HEK293 (cell line): ENCODE results near the gene MCEMP1.
A peak's percentile ranks its signal among the peaks of the same experiment; 100 is the strongest.

ENCODE experiments used
- CTCF ChIA-PET: fragments of 350-600 bp; formaldehyde crosslinking; extraction: SDS; loops from one replicate; lab custom pipeline; 2021; ENCODE audit warnings: antibody characterized with exemption; lab: Yijun Ruan, JAX
- POLR2A ChIA-PET: fragments of 300-600 bp; formaldehyde crosslinking; extraction: SDS; loops from one replicate; lab custom pipeline; 2020; ENCODE audit warnings: antibody characterized with exemption, inconsistent platforms; lab: Yijun Ruan, JAX
- H3K27ac ChIP-seq: fragments of 200-500 bp; sonication (Bioruptor generic); 2 replicates; pipeline ENCODE4 v1.5.1; 2014; ENCODE audit warnings: low read depth, low read length, control low read depth, inconsistent platforms; ENCODE audit errors: extremely low read depth
- H3K36me3 ChIP-seq, 2 experiments: fragments of 200-500 bp in 1 of 2; sonication (Bioruptor generic) in 1 of 2; 1 replicate in 1 of 2; 2 replicates in 1 of 2; pipeline ENCODE4 v1.5.1; 2014 to 2017; ENCODE audit warnings: inconsistent platforms in 2 of 2, low read length in 2 of 2; ENCODE audit not compliant: control insufficient read depth in 2 of 2, insufficient read depth in 1 of 2
- H3K4me1 ChIP-seq: fragments of 200-500 bp; sonication (Bioruptor generic); 2 replicates; pipeline ENCODE4 v1.5.1; 2014; ENCODE audit warnings: mild to moderate bottlenecking, low read length, inconsistent platforms; ENCODE audit not compliant: control insufficient read depth, insufficient read depth
- H3K4me3 ChIP-seq: 2 replicates; pipeline ENCODE4 v1.5.1; 2011; ENCODE audit warnings: low read depth, mild to moderate bottlenecking, control low read depth, low read length, moderate library complexity
- H3K9me3 ChIP-seq: fragments of 200-500 bp; sonication (Bioruptor generic); 2 replicates; pipeline ENCODE4 v1.5.1; 2014; ENCODE audit warnings: low read depth, low read length, inconsistent platforms; ENCODE audit not compliant: control insufficient read depth, insufficient read depth
- ZBTB1 ChIP-seq: fragments of 450-650 bp; formaldehyde crosslinking; IDR thresholded peaks from 2 replicates; pipeline ENCODE4 v1.5.1; 2016; ENCODE audit warnings: missing biosample characterization, missing genetic modification characterization
- ZNF112 ChIP-seq: fragments of 450-650 bp; formaldehyde crosslinking; IDR thresholded peaks from 2 replicates; pipeline ENCODE4 v1.5.0; 2017; ENCODE audit warnings: missing biosample characterization, missing genetic modification characterization
- ZNF169 ChIP-seq: fragments of 450-650 bp; formaldehyde crosslinking; IDR thresholded peaks from 2 replicates; pipeline ENCODE4 v1.5.1; 2016; ENCODE audit warnings: missing biosample characterization, missing genetic modification characterization
- ZNF202 ChIP-seq: fragments of 450-650 bp; formaldehyde crosslinking; IDR thresholded peaks from 2 replicates; pipeline ENCODE4 v1.5.1; 2016; ENCODE audit warnings: missing biosample characterization, missing genetic modification characterization, borderline replicate concordance
- ZNF248 ChIP-seq: fragments of 450-650 bp; formaldehyde crosslinking; IDR thresholded peaks from 2 replicates; pipeline ENCODE4 v1.5.1; 2017; ENCODE audit warnings: missing biosample characterization, missing genetic modification characterization
- ZNF404 ChIP-seq: fragments of 450-650 bp; formaldehyde crosslinking; IDR thresholded peaks from 2 replicates; pipeline ENCODE4 v1.5.1; 2017; ENCODE audit warnings: missing biosample characterization, missing genetic modification characterization
- ZNF423 ChIP-seq: fragments of 450-650 bp; formaldehyde crosslinking; IDR thresholded peaks from 2 replicates; pipeline ENCODE4 v1.5.1; 2016; ENCODE audit warnings: missing biosample characterization, missing genetic modification characterization
- ZNF521 ChIP-seq: fragments of 450-650 bp; formaldehyde crosslinking; IDR thresholded peaks from 2 replicates; pipeline ENCODE4 v1.5.1; 2017; ENCODE audit warnings: missing biosample characterization, mild to moderate bottlenecking, missing genetic modification characterization
- ZNF548 ChIP-seq: fragments of 450-650 bp; formaldehyde crosslinking; IDR thresholded peaks from 2 replicates; pipeline ENCODE4 v1.5.1; 2016; ENCODE audit warnings: missing biosample characterization, missing genetic modification characterization
- ZNF549 ChIP-seq: fragments of 450-650 bp; IDR thresholded peaks from 2 replicates; pipeline ENCODE4 v1.5.1; 2018; ENCODE audit warnings: missing biosample characterization, missing genetic modification characterization, mild to moderate bottlenecking, inconsistent platforms, moderate library complexity
- ZNF600 ChIP-seq: fragments of 450-650 bp; formaldehyde crosslinking; IDR thresholded peaks from 2 replicates; pipeline ENCODE4 v1.5.1; 2016; ENCODE audit warnings: missing biosample characterization, missing genetic modification characterization
- ZNF658 ChIP-seq: fragments of 450-650 bp; formaldehyde crosslinking; IDR thresholded peaks from 2 replicates; pipeline ENCODE4; 2016; ENCODE audit warnings: missing biosample characterization, missing genetic modification characterization
- ZNF776 ChIP-seq: fragments of 450-650 bp; formaldehyde crosslinking; IDR thresholded peaks from 2 replicates; pipeline ENCODE4 v1.5.0; 2017; ENCODE audit warnings: missing biosample characterization, missing genetic modification characterization, borderline replicate concordance
- TF ChIP-seq, protein P1 (sequence below): fragments of 450-650 bp; formaldehyde crosslinking; conservative IDR thresholded peaks from 2 replicates; pipeline ENCODE4 v1.5.1; 2016; ENCODE audit warnings: low read depth, missing biosample characterization, missing genetic modification characterization
- TF ChIP-seq, protein P2 (sequence below): fragments of 450-650 bp; IDR thresholded peaks from 2 replicates; pipeline ENCODE4 v1.5.1; 2018; ENCODE audit warnings: missing biosample characterization, missing genetic modification characterization
- TF ChIP-seq, protein P3 (sequence below): fragments of 450-650 bp; formaldehyde crosslinking; IDR thresholded peaks from 2 replicates; pipeline ENCODE4 v1.5.1; 2016; ENCODE audit warnings: missing biosample characterization, missing genetic modification characterization, low read depth

MCEMP1 gene

DNA sequence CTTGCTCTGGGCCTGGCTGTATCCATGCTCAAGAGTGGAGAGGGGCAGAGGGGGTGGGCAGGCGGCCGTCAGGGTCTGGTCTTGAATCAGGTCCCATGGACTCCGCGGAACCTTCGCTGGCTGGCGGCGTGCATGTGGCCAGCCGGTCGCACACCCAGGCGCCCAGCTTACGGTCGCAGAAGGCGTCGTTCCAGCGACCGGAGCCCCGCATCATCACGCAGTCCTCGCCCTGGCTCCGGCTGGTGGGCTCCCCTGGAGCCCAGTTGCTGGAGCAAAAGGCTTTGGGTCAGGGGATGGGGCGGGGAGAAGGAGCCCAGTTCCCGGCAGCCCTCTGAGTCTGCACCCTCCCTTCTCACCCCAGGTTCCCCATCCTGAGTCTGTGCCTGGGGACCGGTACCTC lies 12.3 kb downstream of the MCEMP1 start (continued):
- TF ChIP-seq, protein P1, sequence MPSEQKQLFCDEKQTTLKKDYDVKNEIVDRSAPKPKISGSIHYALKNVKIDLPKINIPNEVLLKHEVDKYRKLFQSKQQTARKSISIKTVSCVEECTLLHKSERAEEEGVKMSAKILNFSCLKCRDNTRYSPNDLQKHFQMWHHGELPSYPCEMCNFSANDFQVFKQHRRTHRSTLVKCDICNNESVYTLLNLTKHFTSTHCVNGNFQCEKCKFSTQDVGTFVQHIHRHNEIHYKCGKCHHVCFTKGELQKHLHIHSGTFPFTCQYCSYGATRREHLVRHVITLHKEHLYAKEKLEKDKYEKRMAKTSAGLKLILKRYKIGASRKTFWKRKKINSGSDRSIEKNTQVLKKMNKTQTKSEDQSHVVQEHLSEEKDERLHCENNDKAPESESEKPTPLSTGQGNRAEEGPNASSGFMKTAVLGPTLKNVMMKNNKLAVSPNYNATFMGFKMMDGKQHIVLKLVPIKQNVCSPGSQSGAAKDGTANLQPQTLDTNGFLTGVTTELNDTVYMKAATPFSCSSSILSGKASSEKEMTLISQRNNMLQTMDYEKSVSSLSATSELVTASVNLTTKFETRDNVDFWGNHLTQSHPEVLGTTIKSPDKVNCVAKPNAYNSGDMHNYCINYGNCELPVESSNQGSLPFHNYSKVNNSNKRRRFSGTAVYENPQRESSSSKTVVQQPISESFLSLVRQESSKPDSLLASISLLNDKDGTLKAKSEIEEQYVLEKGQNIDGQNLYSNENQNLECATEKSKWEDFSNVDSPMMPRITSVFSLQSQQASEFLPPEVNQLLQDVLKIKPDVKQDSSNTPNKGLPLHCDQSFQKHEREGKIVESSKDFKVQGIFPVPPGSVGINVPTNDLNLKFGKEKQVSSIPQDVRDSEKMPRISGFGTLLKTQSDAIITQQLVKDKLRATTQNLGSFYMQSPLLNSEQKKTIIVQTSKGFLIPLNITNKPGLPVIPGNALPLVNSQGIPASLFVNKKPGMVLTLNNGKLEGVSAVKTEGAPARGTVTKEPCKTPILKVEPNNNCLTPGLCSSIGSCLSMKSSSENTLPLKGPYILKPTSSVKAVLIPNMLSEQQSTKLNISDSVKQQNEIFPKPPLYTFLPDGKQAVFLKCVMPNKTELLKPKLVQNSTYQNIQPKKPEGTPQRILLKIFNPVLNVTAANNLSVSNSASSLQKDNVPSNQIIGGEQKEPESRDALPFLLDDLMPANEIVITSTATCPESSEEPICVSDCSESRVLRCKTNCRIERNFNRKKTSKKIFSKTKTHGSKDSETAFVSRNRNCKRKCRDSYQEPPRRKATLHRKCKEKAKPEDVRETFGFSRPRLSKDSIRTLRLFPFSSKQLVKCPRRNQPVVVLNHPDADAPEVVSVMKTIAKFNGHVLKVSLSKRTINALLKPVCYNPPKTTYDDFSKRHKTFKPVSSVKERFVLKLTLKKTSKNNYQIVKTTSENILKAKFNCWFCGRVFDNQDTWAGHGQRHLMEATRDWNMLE (tag by site-specific recombination): no peak
- no peak for TF ChIP-seq ZNF548 (tag by site-specific recombination)
- TF ChIP-seq ZNF521 (tag by site-specific recombination): no peak
- no peak for TF ChIP-seq ZBTB1 (tag by site-specific recombination)

DNA sequence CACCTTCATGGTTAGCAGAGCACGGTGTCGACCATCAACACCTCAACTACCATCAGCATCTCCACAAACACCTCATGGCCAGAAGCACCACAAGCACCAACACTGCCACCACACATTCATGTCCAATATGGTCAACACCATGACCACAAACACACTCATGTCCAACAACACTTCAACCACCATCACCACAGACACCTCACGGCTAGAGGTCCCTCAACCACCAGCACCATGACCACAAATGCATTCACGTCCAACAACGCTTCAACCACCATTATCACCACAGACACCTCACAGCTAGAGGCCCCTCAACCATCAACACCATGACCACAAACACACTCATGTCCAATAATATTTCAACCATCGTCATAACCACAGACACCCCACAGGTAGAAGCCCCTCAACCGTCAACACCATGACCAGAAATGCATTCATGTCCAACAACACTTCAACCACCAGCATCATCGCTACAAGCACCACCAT lies 13.9 kb downstream of the MCEMP1 start:
- POLR2A ChIA-PET: no interaction called here
- no peak overlapping the region for H3K4me3 ChIP-seq
- no peaks in the 10 kb centered on the region for H3K9me3 ChIP-seq
- TF ChIP-seq ZNF549 (no peak), ZNF548 (tag by site-specific recombination) (no peak), ZNF423 (no peak), ZNF404 (tag by site-specific recombination) (no peak), ZNF776 (tag by site-specific recombination) (no peak), ZNF112 (tag by site-specific recombination) (no peak)
- TF ChIP-seq, protein P2, sequence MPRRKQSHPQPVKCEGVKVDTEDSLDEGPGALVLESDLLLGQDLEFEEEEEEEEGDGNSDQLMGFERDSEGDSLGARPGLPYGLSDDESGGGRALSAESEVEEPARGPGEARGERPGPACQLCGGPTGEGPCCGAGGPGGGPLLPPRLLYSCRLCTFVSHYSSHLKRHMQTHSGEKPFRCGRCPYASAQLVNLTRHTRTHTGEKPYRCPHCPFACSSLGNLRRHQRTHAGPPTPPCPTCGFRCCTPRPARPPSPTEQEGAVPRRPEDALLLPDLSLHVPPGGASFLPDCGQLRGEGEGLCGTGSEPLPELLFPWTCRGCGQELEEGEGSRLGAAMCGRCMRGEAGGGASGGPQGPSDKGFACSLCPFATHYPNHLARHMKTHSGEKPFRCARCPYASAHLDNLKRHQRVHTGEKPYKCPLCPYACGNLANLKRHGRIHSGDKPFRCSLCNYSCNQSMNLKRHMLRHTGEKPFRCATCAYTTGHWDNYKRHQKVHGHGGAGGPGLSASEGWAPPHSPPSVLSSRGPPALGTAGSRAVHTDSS (tag by site-specific recombination): no peak
- CTCF ChIA-PET: interaction anchor here (1.3 kb wide), 1 partner anchor 10 kb away, joined by 3 read pairs; the partner anchor contains the start of gene TRAPPC5
- H3K36me3 ChIP-seq: no peaks in the 10 kb centered on the region
- no peak overlapping the region for H3K27ac ChIP-seq
- H3K4me1 ChIP-seq: no peaks in the 10 kb centered on the region

DNA sequence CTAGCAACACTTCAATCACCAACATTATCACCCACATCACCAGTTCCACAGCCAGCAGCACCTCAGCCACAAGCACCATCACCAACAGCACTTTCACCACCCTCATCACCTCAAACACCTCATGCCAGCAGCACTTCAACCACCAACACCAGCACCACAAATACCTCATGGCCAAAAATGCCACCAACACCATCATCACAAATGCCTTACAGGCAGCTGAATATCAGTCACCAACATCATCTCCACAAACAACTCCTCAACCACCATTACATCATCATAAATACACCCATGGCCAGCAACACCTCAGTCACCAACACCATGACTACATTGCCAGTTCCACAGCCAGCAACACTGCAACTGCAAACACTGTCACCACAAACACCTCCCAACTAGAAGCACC lies 14.6 kb downstream of the MCEMP1 start:
- Histone ChIP-seq H3K36me3 (no peaks in the 10 kb centered on the region), H3K27ac (no peak overlapping the region), H3K4me3 (no peak overlapping the region), H3K9me3 (no peaks in the 10 kb centered on the region), H3K4me1 (no peaks in the 10 kb centered on the region)
- ChIA-PET POLR2A (no interaction called here), CTCF (interaction anchor here (1.3 kb wide), 1 partner anchor 11 kb away, joined by 3 read pairs; the partner anchor contains the start of gene TRAPPC5)
- TF ChIP-seq, protein P3, sequence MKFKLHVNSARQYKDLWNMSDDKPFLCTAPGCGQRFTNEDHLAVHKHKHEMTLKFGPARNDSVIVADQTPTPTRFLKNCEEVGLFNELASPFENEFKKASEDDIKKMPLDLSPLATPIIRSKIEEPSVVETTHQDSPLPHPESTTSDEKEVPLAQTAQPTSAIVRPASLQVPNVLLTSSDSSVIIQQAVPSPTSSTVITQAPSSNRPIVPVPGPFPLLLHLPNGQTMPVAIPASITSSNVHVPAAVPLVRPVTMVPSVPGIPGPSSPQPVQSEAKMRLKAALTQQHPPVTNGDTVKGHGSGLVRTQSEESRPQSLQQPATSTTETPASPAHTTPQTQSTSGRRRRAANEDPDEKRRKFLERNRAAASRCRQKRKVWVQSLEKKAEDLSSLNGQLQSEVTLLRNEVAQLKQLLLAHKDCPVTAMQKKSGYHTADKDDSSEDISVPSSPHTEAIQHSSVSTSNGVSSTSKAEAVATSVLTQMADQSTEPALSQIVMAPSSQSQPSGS (tag by site-specific recombination): peak; percentile 89
- TF ChIP-seq ZNF169 (tag by site-specific recombination) (0 out of 2 replicates have a peak, but pooled peaks have one; percentile 54), ZNF600 (tag by site-specific recombination) (no peak), ZNF658 (tag by site-specific recombination) (0 out of 2 replicates have a peak, but pooled peaks have one; percentile 6), ZNF202 (tag by site-specific recombination) (no peak), ZNF248 (tag by site-specific recombination) (0 out of 2 replicates have a peak, but pooled peaks have one; percentile 26)
